CD14-positive monocyte (primary cell): ENCODE measurements around the gene STIM1. TPM values are rescaled to one million over a fixed set of nuclear protein-coding genes. Genes with fewer than 3 reads are reported as not detected.
"Not testable (repeated sequence)": the region's sequence is repeated elsewhere in the genome, so short reads cannot be mapped to it uniquely, and the experiment has no call there.

Experiments
- DNase-seq, 3 donors: peaks; one replicate each; pipeline ENCODE4 v3.0.0-alpha.2; 2011 to 2022
- H2AFZ ChIP-seq: 2 replicates; pipeline ENCODE4 v1.6.0; 2012; ENCODE audit warnings: mild to moderate bottlenecking, low read depth, low read length, inconsistent platforms; ENCODE audit not compliant: insufficient read depth, poor library complexity, severe bottlenecking
- H3K27ac ChIP-seq, 2 donors: 1 replicate in 1 of 2; 2 replicates in 1 of 2; pipeline ENCODE4 v1.5.1; 2012 to 2013; ENCODE audit warnings: low read length in 2 of 2, control low read depth in 1 of 2, inconsistent platforms in 1 of 2, low read depth in 1 of 2, mild to moderate bottlenecking in 1 of 2
- H3K27me3 ChIP-seq, 2 donors: one replicate each; pipeline versions ENCODE4 v1.6.0 to v1.6.1; 2011 to 2013; ENCODE audit warnings: low read length in 2 of 2; ENCODE audit not compliant: control insufficient read depth in 2 of 2, insufficient read depth in 2 of 2
- H3K36me3 ChIP-seq, 2 donors: replicated peaks in 1 of 2; 1 replicate in 1 of 2; 2 replicates in 1 of 2; pipeline versions ENCODE4 v1.5.1 to v1.6.1; 2012 to 2013; ENCODE audit warnings: low read length in 2 of 2, control low read depth in 1 of 2, inconsistent platforms in 1 of 2, mild to moderate bottlenecking in 1 of 2; ENCODE audit not compliant: insufficient read depth in 2 of 2, control insufficient read depth in 1 of 2
- H3K4me1 ChIP-seq, 2 donors: 1 replicate in 1 of 2; 2 replicates in 1 of 2; pipeline versions ENCODE4 v1.5.1 to v1.6.1; 2012 to 2013; ENCODE audit warnings: low read length in 2 of 2, control low read depth in 1 of 2, inconsistent platforms in 1 of 2, mild to moderate bottlenecking in 1 of 2, moderate library complexity in 1 of 2; ENCODE audit not compliant: insufficient read depth in 2 of 2, control insufficient read depth in 1 of 2
- H3K4me2 ChIP-seq: replicated peaks from 2 replicates; pipeline ENCODE3; 2012; ENCODE audit warnings: low read length, moderate library complexity, mild to moderate bottlenecking; ENCODE audit not compliant: poor library complexity, severe bottlenecking; ENCODE audit errors: extremely low read depth
- H3K4me3 ChIP-seq, 3 experiments: fragments of 200-600 bp in 1 of 3; sonication (generic) in 1 of 3; replicated peaks in 1 of 3; 1 replicate in 2 of 3; 2 replicates in 1 of 3; pipeline ENCODE4 v1.5.1; 2011 to 2013; ENCODE audit warnings: low read length in 3 of 3, mild to moderate bottlenecking in 3 of 3, control low read depth in 2 of 3, low read depth in 2 of 3, inconsistent platforms in 1 of 3, moderate library complexity in 1 of 3
- H3K79me2 ChIP-seq: 2 replicates; pipeline ENCODE4 v1.6.0; 2012; ENCODE audit warnings: mild to moderate bottlenecking, control low read depth, inconsistent platforms, low read length, moderate library complexity; ENCODE audit not compliant: insufficient read depth
- H3K9ac ChIP-seq: 2 replicates; pipeline ENCODE4 v1.6.0; 2017; ENCODE audit warnings: low read length, mild to moderate bottlenecking; ENCODE audit not compliant: insufficient read depth, poor library complexity, severe bottlenecking
- H3K9me3 ChIP-seq, 2 donors: replicated peaks in 1 of 2; 1 replicate in 1 of 2; 2 replicates in 1 of 2; pipeline versions ENCODE4 v1.5.1 to v1.6.1; 2012 to 2013; ENCODE audit warnings: low read length in 2 of 2, control low read depth in 1 of 2; ENCODE audit not compliant: control insufficient read depth in 1 of 2, insufficient read depth in 1 of 2
- H4K20me1 ChIP-seq: 2 replicates; pipeline ENCODE4 v1.6.0; 2012; ENCODE audit warnings: mild to moderate bottlenecking, low read length, control low read depth, moderate library complexity; ENCODE audit not compliant: insufficient read depth
- H3K27ac Mint-ChIP-seq, 7 donors: one replicate each; pipeline ENCODE4 v1.8.0; 2020; ENCODE audit warnings: mild to moderate bottlenecking in 7 of 7, mixed read lengths in 7 of 7, moderate library complexity in 6 of 7, inconsistent platforms in 2 of 7
- H3K27me3 Mint-ChIP-seq, 3 donors: one replicate each; pipeline ENCODE4 v1.8.0; 2021 to 2022; ENCODE audit warnings: low read depth in 3 of 3, mild to moderate bottlenecking in 3 of 3, mixed read lengths in 3 of 3, moderate library complexity in 3 of 3, inconsistent platforms in 1 of 3
- H3K36me3 Mint-ChIP-seq, 2 donors: one replicate each; pipeline ENCODE4 v1.8.0; 2020; ENCODE audit warnings: mixed read lengths in 2 of 2, inconsistent platforms in 1 of 2, mild to moderate bottlenecking in 1 of 2
- H3K4me1 Mint-ChIP-seq: one replicate; pipeline ENCODE4 v1.8.0; 2020; ENCODE audit warnings: mild to moderate bottlenecking, mixed read lengths
- H3K4me3 Mint-ChIP-seq, 2 donors: one replicate each; pipeline ENCODE4 v1.8.0; 2020; ENCODE audit warnings: mild to moderate bottlenecking in 2 of 2, mixed read lengths in 2 of 2, moderate library complexity in 1 of 2
- H3K9me3 Mint-ChIP-seq, 7 donors: one replicate each; pipeline ENCODE4 v1.8.0; 2020 to 2022; ENCODE audit warnings: mixed read lengths in 7 of 7, mild to moderate bottlenecking in 6 of 7, moderate library complexity in 6 of 7, inconsistent platforms in 2 of 7
- CTCF ChIP-seq: fragments of 200-600 bp; IDR thresholded peaks from one replicate; pipeline ENCODE4 v1.8.0; 2022; ENCODE audit warnings: antibody characterized with exemption, mild to moderate bottlenecking
- WGBS: methylation state at CpG from one replicate; pipeline ENCODE4 v1.1.5; 2013; ENCODE audit warnings: missing lambda C conversion rate; ENCODE audit not compliant: insufficient coverage; 5-methylcytosine and 5-hydroxymethylcytosine counted together
- intact Hi-C, 2 donors: fragments of 100-400 bp; cut with micrococcal nuclease; formaldehyde crosslinking; loops; one replicate each; pipeline versions ENCODE4 v1.15.0 to v1.15.1; 2023
- polyA plus RNA-seq, 3 donors: library from polyadenylated mRNA; depleted of rRNA in 1 of 3; unstranded in 2 of 3; stranded (reverse) in 1 of 3; fragments of 300-500 nt in 2 of 3; fragments of >200 nt in 1 of 3; fragmentation: Illumina TruSeq in 2 of 3; gene quantifications; 1 replicate in 2 of 3; 2 replicates in 1 of 3; pipeline ENCODE4 v1.2.3, GENCODE V29; 2012 to 2021

STIM1 gene
- polyA plus RNA-seq, 3 donors = 14.0 to 68.6 (median 21.0) TPM

- TF ChIP-seq CTCF = no peak
- no peak for DNase-seq
- Mint-ChIP-seq H3K36me3 (peaks cover 25 to 39% of the 10 kb centered on the region in 2 donors), H3K27ac (peak overlapping the region in 3 of 7 donors; percentile 5 to 73 (median 63)), H3K9me3 (peaks cover 19 to 38% (median 28%) of the 10 kb centered on the region in 7 donors), H3K4me3 (no peak overlapping the region), H3K4me1 (peaks cover 8% of the 10 kb centered on the region), H3K27me3 (peaks cover 0 to 3% (median 0%) of the 10 kb centered on the region in 3 donors)
- Histone ChIP-seq H3K79me2 (peaks cover 71% of the 10 kb centered on the region), H3K9me3 (peaks cover 19 to 21% of the 10 kb centered on the region in 2 donors), H3K4me2 (no peak overlapping the region), H3K36me3 (no peaks in the 10 kb centered on the region), H4K20me1 (peaks cover 53% of the 10 kb centered on the region), H3K4me1 (no peaks in the 10 kb centered on the region), H2AFZ (no peak overlapping the region), H3K9ac (no peak overlapping the region), H3K27me3 (no peaks in the 10 kb centered on the region), H3K4me3 (no peak overlapping the region), H3K27ac (no peak overlapping the region)
- 0% methylated on average over 1 of the region's 4 CpGs for WGBS
- intact Hi-C loops = no loop called here
Measured at GRCh38 chr11:3995949-3996554, 140.6 kb downstream of the STIM1 start.

- no peaks in the 10 kb centered on the region for H3K27me3 ChIP-seq
- no peak overlapping the region for H3K4me2 ChIP-seq
- H3K9ac ChIP-seq = no peak overlapping the region
- Mint-ChIP-seq H3K4me3 (no peak overlapping the region), H3K9me3 (peaks cover 22 to 36% (median 28%) of the 10 kb centered on the region in 7 donors), H3K36me3 (peaks cover 25 to 39% of the 10 kb centered on the region in 2 donors), H3K4me1 (peaks cover 8% of the 10 kb centered on the region), H3K27me3 (peaks cover 0 to 3% (median 0%) of the 10 kb centered on the region in 3 donors), H3K27ac (peak overlapping the region in 1 of 7 donors; percentile 31)
- no peak for TF ChIP-seq CTCF
- no peaks in the 10 kb centered on the region for H3K36me3 ChIP-seq
- peaks cover 53% of the 10 kb centered on the region for H4K20me1 ChIP-seq
- H3K4me1 ChIP-seq = no peaks in the 10 kb centered on the region
- H3K27ac ChIP-seq = no peak overlapping the region
- peaks cover 19 to 21% of the 10 kb centered on the region in 2 donors for H3K9me3 ChIP-seq
- H3K4me3 ChIP-seq = no peak overlapping the region
- DNase-seq = no peak
- H2AFZ ChIP-seq = no peak overlapping the region
- peaks cover 66% of the 10 kb centered on the region for H3K79me2 ChIP-seq
- WGBS = 100% methylated on average over 1 of the region's 1 CpG
- intact Hi-C loops = no loop called here
Measured at GRCh38 chr11:3996651-3997050, 141.2 kb downstream of the STIM1 start.

GRCh38 chr11:4004753-4005152 is 149.3 kb downstream of the STIM1 start:
- intact Hi-C loops = not testable (repeated sequence)

More at GRCh38 chr11:4004753-4005152, 149.3 kb downstream of the STIM1 start:
- H3K4me1 Mint-ChIP-seq, H3K4me2 ChIP-seq, H3K9ac ChIP-seq, H3K27me3 Mint-ChIP-seq, H3K4me3 ChIP-seq, H3K27ac Mint-ChIP-seq, H3K4me1 ChIP-seq, H3K9me3 ChIP-seq, H3K36me3 Mint-ChIP-seq, H3K27ac ChIP-seq, H2AFZ ChIP-seq, DNase-seq, H3K4me3 Mint-ChIP-seq, H3K36me3 ChIP-seq, H3K27me3 ChIP-seq, H3K9me3 Mint-ChIP-seq: not testable (repeated sequence)
- peaks cover 28% of the 10 kb centered on the region for H4K20me1 ChIP-seq
- H3K79me2 ChIP-seq = peaks cover 26% of the 10 kb centered on the region
- no CpG with 5 or more reads among the region's 1 CpG for WGBS
